Uterus (tissue), 2 donors: Measurements from ENCODE around the gene SLC16A7.

Experiments used
- CTCF ChIP-seq, 4 experiments: fragments of 200-600 bp in 2 of 4; fragments of 450-650 bp in 2 of 4; sonication (generic) in 2 of 4; IDR thresholded peaks; one replicate each; pipeline ENCODE4 v1.5.1; 2016 to 2019; ENCODE audit warnings: antibody characterized with exemption in 4 of 4, mild to moderate bottlenecking in 2 of 4, moderate library complexity in 1 of 4
- POLR2A ChIP-seq, 2 donors: fragments of 450-650 bp; IDR thresholded peaks; one replicate each; pipeline ENCODE4 v1.6.1; 2016; ENCODE audit warnings: antibody characterized with exemption in 2 of 2, mild to moderate bottlenecking in 1 of 2, moderate library complexity in 1 of 2

- TF ChIP-seq CTCF (IDR thresholded peaks at IDR 0.05) (no peak), POLR2A (IDR thresholded peaks at IDR 0.05) (no peak)
Observed at GRCh38 chr12:59651229-59651920, 55.5 kb downstream of the SLC16A7 start.
